ENCODE data around the gene TTC17. TPM values are rescaled to one million over a fixed set of nuclear protein-coding genes. Genes with fewer than 3 reads are reported as not detected.

Gene TTC17
- total RNA-seq, 1 experiment from 2014 or later, result 175 TPM

- intact Hi-C loops (cut with micrococcal nuclease; ENCODE audit: unreplicated experiment), result no loop called here
- Histone ChIP-seq H3K36me3 (ENCODE audit: insufficient read depth, low read length, poor library complexity, severe bottlenecking) (peaks cover 54% of the 10 kb centered on the region), H3K27ac (ENCODE audit: low read depth, low read length, poor library complexity, severe bottlenecking) (no peak overlapping the region), H3K4me1 (ENCODE audit: insufficient read depth, low read length, poor library complexity, severe bottlenecking) (no peaks in the 10 kb centered on the region), H3K9me3 (ENCODE audit: low read depth, low read length, poor library complexity, severe bottlenecking) (no peaks in the 10 kb centered on the region), H3K4me3 (ENCODE audit: low read depth, low read length, poor library complexity, severe bottlenecking) (no peak overlapping the region), H3K27me3 (replicated peaks; ENCODE audit: insufficient read depth, low read depth, low read length, poor library complexity) (no peaks in the 10 kb centered on the region)
- CTCF ChIA-PET, result no interaction called here
- no peak for TF ChIP-seq EZH2 (IDR thresholded peaks at IDR 0.05; ENCODE audit: borderline replicate concordance, low read depth, low read length, poor library complexity, severe bottlenecking)
- TF ChIP-seq, protein P1, sequence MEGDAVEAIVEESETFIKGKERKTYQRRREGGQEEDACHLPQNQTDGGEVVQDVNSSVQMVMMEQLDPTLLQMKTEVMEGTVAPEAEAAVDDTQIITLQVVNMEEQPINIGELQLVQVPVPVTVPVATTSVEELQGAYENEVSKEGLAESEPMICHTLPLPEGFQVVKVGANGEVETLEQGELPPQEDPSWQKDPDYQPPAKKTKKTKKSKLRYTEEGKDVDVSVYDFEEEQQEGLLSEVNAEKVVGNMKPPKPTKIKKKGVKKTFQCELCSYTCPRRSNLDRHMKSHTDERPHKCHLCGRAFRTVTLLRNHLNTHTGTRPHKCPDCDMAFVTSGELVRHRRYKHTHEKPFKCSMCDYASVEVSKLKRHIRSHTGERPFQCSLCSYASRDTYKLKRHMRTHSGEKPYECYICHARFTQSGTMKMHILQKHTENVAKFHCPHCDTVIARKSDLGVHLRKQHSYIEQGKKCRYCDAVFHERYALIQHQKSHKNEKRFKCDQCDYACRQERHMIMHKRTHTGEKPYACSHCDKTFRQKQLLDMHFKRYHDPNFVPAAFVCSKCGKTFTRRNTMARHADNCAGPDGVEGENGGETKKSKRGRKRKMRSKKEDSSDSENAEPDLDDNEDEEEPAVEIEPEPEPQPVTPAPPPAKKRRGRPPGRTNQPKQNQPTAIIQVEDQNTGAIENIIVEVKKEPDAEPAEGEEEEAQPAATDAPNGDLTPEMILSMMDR (conservative IDR thresholded peaks at IDR 0.05; ENCODE audit: low read depth, low read length), result no peak
- no TSS peak for BruUV-seq (replicated peaks)
- POLR2A ChIA-PET (ENCODE audit: low non-redundant PET), result interaction anchor here (0.5 kb wide), 1 partner anchor 43 kb away, joined by 6 read pairs; no protein-coding TSS in a partner anchor
- DNase-seq (ENCODE audit: low spot score), result no peak
Measured at GRCh38 chr11:43492701-43493100, 134.0 kb downstream of the TTC17 start.

- CTCF ChIA-PET, result no interaction called here
- intact Hi-C loops (cut with micrococcal nuclease; ENCODE audit: unreplicated experiment), result no loop called here
Measured at GRCh38 chr11:43493431-43493830, 134.7 kb downstream of the TTC17 start.

GRCh38 chr11:43497144-43497543 is 138.4 kb downstream of the TTC17 start:
- Histone ChIP-seq H3K27ac (ENCODE audit: low read depth, low read length, poor library complexity, severe bottlenecking) (no peak overlapping the region), H3K27me3 (replicated peaks; ENCODE audit: insufficient read depth, low read depth, low read length, poor library complexity) (no peaks in the 10 kb centered on the region), H3K4me3 (ENCODE audit: low read depth, low read length, poor library complexity, severe bottlenecking) (no peak overlapping the region), H3K4me1 (ENCODE audit: insufficient read depth, low read length, poor library complexity, severe bottlenecking) (no peaks in the 10 kb centered on the region), H3K9me3 (ENCODE audit: low read depth, low read length, poor library complexity, severe bottlenecking) (no peaks in the 10 kb centered on the region), H3K36me3 (ENCODE audit: insufficient read depth, low read length, poor library complexity, severe bottlenecking) (peaks cover 29% of the 10 kb centered on the region)
- CTCF ChIA-PET, result interaction anchor here (0.5 to 0.6 kb wide), 2 partner anchors 70 to 597 kb away, joined by 3 to 4 read pairs; no protein-coding TSS in a partner anchor
- intact Hi-C loops (cut with micrococcal nuclease; ENCODE audit: unreplicated experiment), result no loop called here
- no TSS peak for BruUV-seq (replicated peaks)
- no peak for TF ChIP-seq EZH2 (IDR thresholded peaks at IDR 0.05; ENCODE audit: borderline replicate concordance, low read depth, low read length, poor library complexity, severe bottlenecking)
- TF ChIP-seq, protein P1 (conservative IDR thresholded peaks at IDR 0.05; ENCODE audit: low read depth, low read length), result no peak
- POLR2A ChIA-PET (ENCODE audit: low non-redundant PET), result no interaction called here
- DNase-seq (ENCODE audit: low spot score), result no peak

More at GRCh38 chr11:43493431-43493830, 134.7 kb downstream of the TTC17 start:
- H3K27me3 ChIP-seq (replicated peaks; ENCODE audit: insufficient read depth, low read depth, low read length, poor library complexity), result no peaks in the 10 kb centered on the region
- TF ChIP-seq EZH2 (IDR thresholded peaks at IDR 0.05; ENCODE audit: borderline replicate concordance, low read depth, low read length, poor library complexity, severe bottlenecking), result no peak
- TF ChIP-seq, protein P1 (conservative IDR thresholded peaks at IDR 0.05; ENCODE audit: low read depth, low read length), result no peak
- peaks cover 54% of the 10 kb centered on the region for H3K36me3 ChIP-seq (ENCODE audit: insufficient read depth, low read length, poor library complexity, severe bottlenecking)
- no peak overlapping the region for H3K4me3 ChIP-seq (ENCODE audit: low read depth, low read length, poor library complexity, severe bottlenecking)
- POLR2A ChIA-PET (ENCODE audit: low non-redundant PET), result no interaction called here
- no peak overlapping the region for H3K27ac ChIP-seq (ENCODE audit: low read depth, low read length, poor library complexity, severe bottlenecking)
- H3K4me1 ChIP-seq (ENCODE audit: insufficient read depth, low read length, poor library complexity, severe bottlenecking), result no peaks in the 10 kb centered on the region
- no TSS peak for BruUV-seq (replicated peaks)
- H3K9me3 ChIP-seq (ENCODE audit: low read depth, low read length, poor library complexity, severe bottlenecking), result no peaks in the 10 kb centered on the region
- no peak for DNase-seq (ENCODE audit: low spot score)

Measured in A673 (cell line).